Mesodermal cell (in vitro differentiated cells): ENCODE measurements around the gene FAM228A.

Experiments used
- H3K27ac ChIP-seq: 2 replicates; pipeline ENCODE4 v1.7.0; 2013; ENCODE audit warnings: mild to moderate bottlenecking, low read depth, low read length, moderate library complexity; ENCODE audit not compliant: severe bottlenecking
- H3K36me3 ChIP-seq: 2 replicates; pipeline ENCODE4 v1.7.1; 2013; ENCODE audit warnings: mild to moderate bottlenecking, low read length, moderate library complexity; ENCODE audit not compliant: control insufficient read depth, insufficient read depth
- H3K4me1 ChIP-seq: one replicate; pipeline ENCODE4 v1.7.1; 2013; ENCODE audit warnings: mild to moderate bottlenecking, low read length; ENCODE audit not compliant: insufficient read depth, control insufficient read depth, poor library complexity, severe bottlenecking
- H3K4me3 ChIP-seq: 2 replicates; pipeline ENCODE4 v1.7.0; 2013; ENCODE audit warnings: low read length, control low read depth, mild to moderate bottlenecking; ENCODE audit not compliant: insufficient read depth, poor library complexity, severe bottlenecking; ENCODE audit errors: extremely low read depth
- H3K9me3 ChIP-seq: 2 replicates; pipeline ENCODE4 v1.7.1; 2013; ENCODE audit warnings: mild to moderate bottlenecking, low read length, moderate library complexity; ENCODE audit not compliant: control insufficient read depth
- WGBS, 2 experiments: methylation state at CpG; one replicate each; pipeline ENCODE4 v1.1.5; 2013; ENCODE audit warnings: missing lambda C conversion rate in 2 of 2; ENCODE audit not compliant: insufficient coverage in 2 of 2; 5-methylcytosine and 5-hydroxymethylcytosine counted together

FAM228A gene

GRCh38 chr2:24163186-24163585 is 11.7 kb upstream of the FAM228A start:
- peaks cover under 1% of the 10 kb centered on the region for H3K4me1 ChIP-seq
- peaks cover 5% of the 10 kb centered on the region for H3K9me3 ChIP-seq
- H3K4me3 ChIP-seq = no peak overlapping the region
- no peaks in the 10 kb centered on the region for H3K36me3 ChIP-seq
- WGBS, 2 experiments = 94 to 95% methylated on average over 2 of the region's 3 CpGs
- H3K27ac ChIP-seq = no peak overlapping the region

DNA sequence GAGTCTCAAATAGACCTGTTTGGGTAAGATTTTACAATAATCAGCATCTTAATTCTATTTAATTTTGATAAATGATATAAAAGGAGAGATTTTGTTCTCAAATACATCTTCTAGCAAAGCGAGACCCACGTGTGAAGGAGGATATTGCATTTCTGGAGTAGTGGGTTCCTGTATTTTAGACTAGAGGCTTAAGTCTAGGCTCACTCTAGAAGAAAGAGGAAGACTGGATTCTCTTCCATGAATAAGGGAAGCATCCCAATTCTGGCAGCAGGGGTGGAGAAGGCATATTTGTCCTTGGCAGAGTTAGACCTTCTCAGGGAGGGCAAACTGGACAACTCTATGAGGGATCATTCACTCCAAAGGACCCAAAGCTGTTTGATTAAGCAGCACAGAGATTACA is 11.3 kb upstream of the FAM228A start:
- H3K9me3 ChIP-seq = peaks cover 5% of the 10 kb centered on the region
- no peaks in the 10 kb centered on the region for H3K36me3 ChIP-seq
- no peak overlapping the region for H3K4me3 ChIP-seq
- H3K4me1 ChIP-seq = peaks cover 4% of the 10 kb centered on the region
- 90 to 100% methylated on average over 2 of the region's 2 CpGs for WGBS, 2 experiments
- no peak overlapping the region for H3K27ac ChIP-seq

GRCh38 chr2:24164416-24164973 is 10.4 kb upstream of the FAM228A start:
- WGBS, 2 experiments = 71 to 94% methylated on average over 3 to 4 of the region's 8 CpGs
- H3K9me3 ChIP-seq = peaks cover 5% of the 10 kb centered on the region

GRCh38 chr2:24169023-24169422 is 5.8 kb upstream of the FAM228A start:
- Histone ChIP-seq H3K4me1 (peaks cover 12% of the 10 kb centered on the region), H3K27ac (no peak overlapping the region), H3K36me3 (no peaks in the 10 kb centered on the region), H3K9me3 (no peaks in the 10 kb centered on the region), H3K4me3 (no peak overlapping the region)
- WGBS, 2 experiments = 68 to 93% methylated on average over 4 to 5 of the region's 5 CpGs

More at GRCh38 chr2:24164416-24164973, 10.4 kb upstream of the FAM228A start:
- Histone ChIP-seq H3K4me3 (no peak overlapping the region), H3K4me1 (peaks cover 12% of the 10 kb centered on the region), H3K36me3 (no peaks in the 10 kb centered on the region), H3K27ac (no peak overlapping the region)

- H3K36me3 ChIP-seq = no peaks in the 10 kb centered on the region
- H3K4me3 ChIP-seq = no peak overlapping the region
- 93 to 95% methylated on average over 13 to 14 of the region's 17 CpGs for WGBS, 2 experiments
- H3K27ac ChIP-seq = no peak overlapping the region
- H3K4me1 ChIP-seq = no peaks in the 10 kb centered on the region
- H3K9me3 ChIP-seq = no peaks in the 10 kb centered on the region
These were observed 856 bp downstream of the FAM228A start for GRCh38 chr2:24175631-24176187.

DNA sequence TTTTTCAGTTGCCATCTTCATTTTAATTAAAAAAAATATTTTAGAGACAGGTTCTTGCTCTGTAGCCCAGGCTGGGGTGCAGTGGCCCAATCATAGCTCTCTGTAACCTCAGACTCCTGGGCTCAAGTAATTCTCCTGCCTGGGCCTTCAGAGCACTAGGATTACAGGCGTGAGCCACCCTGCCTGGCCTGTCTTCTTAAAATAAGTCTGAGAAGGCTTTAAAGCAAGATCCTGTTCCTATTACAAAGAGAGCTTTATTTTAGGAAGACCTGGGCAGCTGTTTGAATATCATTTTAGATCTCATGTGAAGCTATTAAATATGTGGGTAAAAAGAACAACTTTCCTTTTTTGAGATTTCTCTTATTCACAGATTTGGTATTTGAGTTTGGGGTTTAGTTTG is 1.5 kb downstream of the FAM228A start:
- no peaks in the 10 kb centered on the region for H3K36me3 ChIP-seq
- 88 to 100% methylated on average over 1 of the region's 1 CpG for WGBS, 2 experiments
- no peak overlapping the region for H3K27ac ChIP-seq
- no peak overlapping the region for H3K4me3 ChIP-seq
- no peaks in the 10 kb centered on the region for H3K4me1 ChIP-seq
- H3K9me3 ChIP-seq = no peaks in the 10 kb centered on the region

- H3K4me3 ChIP-seq = no peak overlapping the region
- H3K27ac ChIP-seq = no peak overlapping the region
- H3K9me3 ChIP-seq = no peaks in the 10 kb centered on the region
- H3K36me3 ChIP-seq = no peaks in the 10 kb centered on the region
- H3K4me1 ChIP-seq = no peaks in the 10 kb centered on the region
These were observed 4.8 kb downstream of the FAM228A start for GRCh38 chr2:24179683-24180082.

GRCh38 chr2:24181849-24182248 is 7.0 kb downstream of the FAM228A start:
- Histone ChIP-seq H3K4me1 (no peaks in the 10 kb centered on the region), H3K27ac (no peak overlapping the region), H3K4me3 (no peak overlapping the region), H3K9me3 (no peaks in the 10 kb centered on the region), H3K36me3 (no peaks in the 10 kb centered on the region)
- WGBS, 2 experiments = 92 to 95% methylated on average over 5 of the region's 6 CpGs

DNA sequence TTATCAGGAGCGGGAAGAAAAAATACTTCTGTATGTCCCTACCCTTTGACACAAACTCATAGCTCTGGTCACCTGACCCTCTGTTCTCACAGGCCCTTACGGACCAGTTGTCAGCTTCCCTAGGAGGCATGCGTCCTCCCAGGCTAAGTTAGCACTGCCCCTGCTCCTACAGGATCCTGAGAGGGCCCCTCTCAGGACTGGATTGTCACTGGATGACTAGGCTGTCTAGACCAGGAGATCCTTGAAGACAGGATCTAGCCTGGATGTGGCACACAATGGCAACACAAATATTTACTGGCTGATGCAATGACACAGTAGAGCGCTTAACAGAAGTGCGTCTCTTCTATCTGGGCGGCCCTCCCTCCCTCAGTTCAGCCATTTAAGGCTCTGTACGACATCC is 7.7 kb downstream of the FAM228A start:
- H3K27ac ChIP-seq = no peak overlapping the region
- H3K36me3 ChIP-seq = no peaks in the 10 kb centered on the region
- no peak overlapping the region for H3K4me3 ChIP-seq
- no peaks in the 10 kb centered on the region for H3K4me1 ChIP-seq
- 90 to 95% methylated on average over 4 to 7 of the region's 7 CpGs for WGBS, 2 experiments
- H3K9me3 ChIP-seq = no peaks in the 10 kb centered on the region

- no peaks in the 10 kb centered on the region for H3K9me3 ChIP-seq
- no peaks in the 10 kb centered on the region for H3K36me3 ChIP-seq
- H3K4me3 ChIP-seq = no peak overlapping the region
- no peaks in the 10 kb centered on the region for H3K4me1 ChIP-seq
- WGBS, 2 experiments = 100% methylated on average over 1 of the region's 6 CpGs
- no peak overlapping the region for H3K27ac ChIP-seq
These were observed 8.7 kb downstream of the FAM228A start for GRCh38 chr2:24183366-24184069.

GRCh38 chr2:24189551-24189950 is 14.7 kb downstream of the FAM228A start:
- Histone ChIP-seq H3K27ac (no peak overlapping the region), H3K4me1 (no peaks in the 10 kb centered on the region), H3K4me3 (no peak overlapping the region), H3K9me3 (no peaks in the 10 kb centered on the region), H3K36me3 (no peaks in the 10 kb centered on the region)
- 88% methylated on average over 10 of the region's 10 CpGs for WGBS, 2 experiments
